Measurements from ENCODE around the gene CREB5.
A peak's percentile ranks its signal among the peaks of the same experiment; 100 is the strongest.
"Not testable (repeated sequence)": the region's sequence is repeated elsewhere in the genome, so short reads cannot be mapped to it uniquely, and the experiment has no call there.

The CREB5 gene

GRCh38 chr7:28550580-28551186 is 138.4 kb downstream of the CREB5 start:
- Histone ChIP-seq H3K36me3 (ENCODE audit: insufficient read depth, low read length) (no peaks in the 10 kb centered on the region), H4K20me1 (ENCODE audit: insufficient read depth, low read length, poor library complexity, severe bottlenecking) (no peaks in the 10 kb centered on the region), H3K9me2 (replicated peaks; ENCODE audit: low read depth, low read length) (no peaks in the 10 kb centered on the region), H3K27me3 (ENCODE audit: insufficient read depth, low read length, poor library complexity, severe bottlenecking) (no peaks in the 10 kb centered on the region), H3F3A (ENCODE audit: low read depth) (no peaks in the 10 kb centered on the region), H3K4me1 (ENCODE audit: insufficient read depth, low read length, poor library complexity, severe bottlenecking) (peaks cover 32% of the 10 kb centered on the region), H3K9me3 (ENCODE audit: insufficient read depth, low read depth, low read length) (peaks cover 4% of the 10 kb centered on the region; the same call in 1 of the 2 replicates), H3K79me2 (ENCODE audit: insufficient read depth, low read length) (no peaks in the 10 kb centered on the region), H3K4me3 (ENCODE audit: low read length, poor library complexity, severe bottlenecking) (no peak overlapping the region), H2AFZ (ENCODE audit: low read length) (0 out of 2 replicates have a peak overlapping the region, but pooled peaks have one; percentile 65), H3K4me2 (ENCODE audit: low read depth, low read length, poor library complexity, severe bottlenecking) (no peak overlapping the region), H3K9ac (ENCODE audit: low read depth, low read length, poor library complexity, severe bottlenecking) (no peak overlapping the region)
- TF ChIP-seq EZH2phosphoT487 (IDR thresholded peaks at IDR 0.05; ENCODE audit: borderline replicate concordance): no peak

GRCh38 chr7:28551331-28551730 is 139.0 kb downstream of the CREB5 start:
- H3K4me1 ChIP-seq (ENCODE audit: insufficient read depth, low read length, poor library complexity, severe bottlenecking): peaks cover 32% of the 10 kb centered on the region
- H3K27me3 ChIP-seq (ENCODE audit: insufficient read depth, low read length, poor library complexity, severe bottlenecking): no peaks in the 10 kb centered on the region
- TF ChIP-seq EZH2phosphoT487 (IDR thresholded peaks at IDR 0.05; ENCODE audit: borderline replicate concordance) (no peak), CTCF (conservative IDR thresholded peaks at IDR 0.05; ENCODE audit: low read length) (no peak)
- H4K20me1 ChIP-seq (ENCODE audit: insufficient read depth, low read length, poor library complexity, severe bottlenecking): no peaks in the 10 kb centered on the region
- H3K4me3 ChIP-seq (ENCODE audit: low read length, poor library complexity, severe bottlenecking): no peak overlapping the region
- H3F3A ChIP-seq (ENCODE audit: low read depth): no peaks in the 10 kb centered on the region
- no peak overlapping the region for H2AFZ ChIP-seq (ENCODE audit: low read length)
- H3K4me2 ChIP-seq (ENCODE audit: low read depth, low read length, poor library complexity, severe bottlenecking): no peak overlapping the region
- no peaks in the 10 kb centered on the region for H3K36me3 ChIP-seq (ENCODE audit: insufficient read depth, low read length)
- peaks cover 4% of the 10 kb centered on the region; the same call in 1 of the 2 replicates for H3K9me3 ChIP-seq (ENCODE audit: insufficient read depth, low read depth, low read length)
- H3K79me2 ChIP-seq (ENCODE audit: insufficient read depth, low read length): no peaks in the 10 kb centered on the region
- no peaks in the 10 kb centered on the region for H3K9me2 ChIP-seq (replicated peaks; ENCODE audit: low read depth, low read length)
- H3K9ac ChIP-seq (ENCODE audit: low read depth, low read length, poor library complexity, severe bottlenecking): no peak overlapping the region

GRCh38 chr7:28551766-28552165 is 139.4 kb downstream of the CREB5 start:
- H3K4me3 ChIP-seq (ENCODE audit: low read length, poor library complexity, severe bottlenecking); H3K9ac ChIP-seq (ENCODE audit: low read depth, low read length, poor library complexity, severe bottlenecking); H3K4me2 ChIP-seq (ENCODE audit: low read depth, low read length, poor library complexity, severe bottlenecking); H4K20me1 ChIP-seq (ENCODE audit: insufficient read depth, low read length, poor library complexity, severe bottlenecking); H3K9me3 ChIP-seq (ENCODE audit: insufficient read depth, low read depth, low read length); H2AFZ ChIP-seq (ENCODE audit: low read length); H3F3A ChIP-seq (ENCODE audit: low read depth); H3K9me2 ChIP-seq (replicated peaks; ENCODE audit: low read depth, low read length); H3K27me3 ChIP-seq (ENCODE audit: insufficient read depth, low read length, poor library complexity, severe bottlenecking); H3K79me2 ChIP-seq (ENCODE audit: insufficient read depth, low read length); H3K36me3 ChIP-seq (ENCODE audit: insufficient read depth, low read length): not testable (repeated sequence)
- H3K4me1 ChIP-seq (ENCODE audit: insufficient read depth, low read length, poor library complexity, severe bottlenecking): peaks cover 32% of the 10 kb centered on the region

GRCh38 chr7:28554802-28555471 is 142.6 kb downstream of the CREB5 start:
- Histone ChIP-seq H3K9me2 (replicated peaks; ENCODE audit: low read depth, low read length) (no peaks in the 10 kb centered on the region), H3K4me2 (ENCODE audit: low read depth, low read length, poor library complexity, severe bottlenecking) (no peak overlapping the region), H3K27me3 (ENCODE audit: insufficient read depth, low read length, poor library complexity, severe bottlenecking) (no peaks in the 10 kb centered on the region), H2AFZ (ENCODE audit: low read length) (peak overlapping the region; percentile 53; the same call in 1 of the 2 replicates), H3K79me2 (ENCODE audit: insufficient read depth, low read length) (no peaks in the 10 kb centered on the region), H3F3A (ENCODE audit: low read depth) (no peaks in the 10 kb centered on the region), H3K9ac (ENCODE audit: low read depth, low read length, poor library complexity, severe bottlenecking) (no peak overlapping the region), H3K9me3 (ENCODE audit: insufficient read depth, low read depth, low read length) (no peaks in the 10 kb centered on the region), H3K36me3 (ENCODE audit: insufficient read depth, low read length) (no peaks in the 10 kb centered on the region), H3K4me1 (ENCODE audit: insufficient read depth, low read length, poor library complexity, severe bottlenecking) (peaks cover 38% of the 10 kb centered on the region), H3K4me3 (ENCODE audit: low read length, poor library complexity, severe bottlenecking) (no peak overlapping the region), H4K20me1 (ENCODE audit: insufficient read depth, low read length, poor library complexity, severe bottlenecking) (no peaks in the 10 kb centered on the region)
- TF ChIP-seq CTCF (conservative IDR thresholded peaks at IDR 0.05; ENCODE audit: low read length): no peak
- TF ChIP-seq EZH2phosphoT487 (IDR thresholded peaks at IDR 0.05; ENCODE audit: borderline replicate concordance): no peak

Data from Loucy (cell line).